IPS DF 6.9 (cell line): ENCODE data around the gene KRTAP5-6.

Experiments used
- DNase-seq: peaks from one replicate; pipeline ENCODE4 v3.0.0-alpha.2; 2013; ENCODE audit warnings: low read depth, low spot score
- H3K27ac ChIP-seq: one replicate; pipeline ENCODE4 v1.5.1; 2013; ENCODE audit warnings: low read length, control low read depth
- H3K27me3 ChIP-seq: 2 replicates; pipeline ENCODE4 v1.6.1; 2013; ENCODE audit warnings: mild to moderate bottlenecking, low read length; ENCODE audit not compliant: control insufficient read depth, insufficient read depth
- H3K36me3 ChIP-seq: 2 replicates; pipeline ENCODE4 v1.6.1; 2013; ENCODE audit warnings: low read length; ENCODE audit not compliant: control insufficient read depth, insufficient read depth
- H3K4me1 ChIP-seq: 2 replicates; pipeline ENCODE4 v1.6.1; 2013; ENCODE audit warnings: low read length; ENCODE audit not compliant: control insufficient read depth, insufficient read depth
- H3K4me3 ChIP-seq: 2 replicates; pipeline ENCODE4 v1.5.1; 2013; ENCODE audit warnings: mild to moderate bottlenecking, low read length
- H3K9me3 ChIP-seq: 2 replicates; pipeline ENCODE4 v1.6.1; 2013; ENCODE audit warnings: low read length, inconsistent platforms; ENCODE audit not compliant: control insufficient read depth, insufficient read depth
- WGBS: extraction: QIAGEN DNeasy Blood & Tissue Kit; methylation state at CpG from one replicate; pipeline ENCODE4 v1.1.7; 2013; ENCODE audit warnings: mixed read lengths, missing lambda C conversion rate; ENCODE audit not compliant: insufficient read length, insufficient coverage; 5-methylcytosine and 5-hydroxymethylcytosine counted together

The KRTAP5-6 gene

DNA sequence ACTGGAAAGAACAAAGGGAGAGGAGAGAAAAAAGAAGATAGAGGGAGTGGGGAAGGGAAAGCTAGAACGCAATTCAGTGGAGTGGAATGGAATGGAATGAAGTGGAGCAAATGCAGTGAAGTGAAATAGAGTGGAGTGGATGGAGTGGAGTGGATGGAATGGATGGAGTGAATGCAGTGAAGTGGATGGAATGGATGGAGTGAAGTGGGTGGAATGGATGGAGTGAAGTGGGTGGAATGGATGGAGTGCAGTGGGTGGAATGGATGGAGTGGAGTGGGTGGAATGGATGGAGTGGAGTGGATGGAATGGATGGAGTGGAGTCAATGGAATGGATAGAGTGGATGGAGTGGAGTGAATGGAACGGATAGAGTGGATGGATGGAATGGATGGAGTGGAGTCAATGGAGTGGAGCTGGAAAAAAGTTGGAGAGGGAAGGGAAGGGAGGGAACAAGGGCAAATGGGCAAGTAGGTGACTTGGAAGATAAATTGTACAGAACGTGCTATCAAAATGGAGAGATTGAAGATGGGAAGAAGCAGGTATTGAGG is 39.5 kb downstream of the KRTAP5-6 start:
- no peaks in the 10 kb centered on the region for H3K4me1 ChIP-seq
- DNase-seq = no peak
- H3K36me3 ChIP-seq = no peaks in the 10 kb centered on the region
- no peak overlapping the region for H3K27ac ChIP-seq
- no peaks in the 10 kb centered on the region for H3K9me3 ChIP-seq
- H3K27me3 ChIP-seq = 0 out of 2 replicates have a peak, but pooled peaks cover 1% of the 10 kb centered on the region
- WGBS = no CpG with 5 or more reads among the region's 3 CpGs
- H3K4me3 ChIP-seq = no peak overlapping the region

DNA sequence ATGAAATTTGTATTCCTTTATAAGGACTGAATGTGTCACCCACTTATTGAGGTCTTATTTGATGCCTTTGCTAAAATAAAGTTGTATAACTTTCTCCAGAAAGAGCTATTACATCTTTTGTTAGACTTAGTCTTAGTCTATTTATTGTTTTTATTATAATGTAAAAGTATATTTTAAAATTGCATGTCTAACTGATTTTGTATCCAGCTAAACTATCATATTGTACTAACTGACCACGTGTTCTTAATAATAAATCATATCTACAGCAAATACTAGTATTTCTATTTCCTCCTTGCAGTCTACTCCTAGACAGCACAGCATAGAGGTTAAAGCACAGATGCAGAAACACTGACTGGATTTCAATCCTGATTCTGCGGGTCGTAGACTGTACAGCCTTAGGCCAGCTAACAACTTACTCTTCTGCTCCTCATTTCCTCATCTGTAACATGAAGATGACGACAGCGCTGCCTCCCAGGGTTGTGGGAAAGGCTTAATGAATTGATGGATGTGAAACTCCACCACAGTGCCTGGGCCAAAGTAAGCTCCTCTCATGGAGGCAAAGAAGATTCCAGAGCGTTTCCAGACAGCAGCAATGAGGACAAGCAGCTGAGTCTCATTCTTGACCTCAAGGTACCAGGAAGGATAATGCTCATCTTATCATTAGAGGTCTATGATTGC is 40.2 kb downstream of the KRTAP5-6 start:
- Histone ChIP-seq H3K27me3 (0 out of 2 replicates have a peak, but pooled peaks cover 1% of the 10 kb centered on the region), H3K36me3 (no peaks in the 10 kb centered on the region), H3K27ac (no peak overlapping the region), H3K9me3 (no peaks in the 10 kb centered on the region), H3K4me1 (no peaks in the 10 kb centered on the region), H3K4me3 (no peak overlapping the region)
- WGBS = no CpG with 5 or more reads among the region's 6 CpGs
- no peak for DNase-seq

- Histone ChIP-seq H3K27me3 (0 out of 2 replicates have a peak, but pooled peaks cover 1% of the 10 kb centered on the region), H3K9me3 (no peaks in the 10 kb centered on the region), H3K4me1 (no peaks in the 10 kb centered on the region), H3K36me3 (no peaks in the 10 kb centered on the region), H3K27ac (no peak overlapping the region), H3K4me3 (no peak overlapping the region)
- no CpG with 5 or more reads among the region's 10 CpGs for WGBS
- DNase-seq = no peak
Observed at GRCh38 chr11:1738380-1738779, 41.4 kb downstream of the KRTAP5-6 start.

- no peaks in the 10 kb centered on the region for H3K9me3 ChIP-seq
- H3K4me1 ChIP-seq = no peaks in the 10 kb centered on the region
- H3K4me3 ChIP-seq = no peak overlapping the region
- DNase-seq = no peak
- no CpG with 5 or more reads among the region's 8 CpGs for WGBS
- no peaks in the 10 kb centered on the region for H3K36me3 ChIP-seq
- 0 out of 2 replicates have a peak, but pooled peaks cover 1% of the 10 kb centered on the region for H3K27me3 ChIP-seq
- no peak overlapping the region for H3K27ac ChIP-seq
Observed at GRCh38 chr11:1739576-1739975, 42.6 kb downstream of the KRTAP5-6 start.

DNA sequence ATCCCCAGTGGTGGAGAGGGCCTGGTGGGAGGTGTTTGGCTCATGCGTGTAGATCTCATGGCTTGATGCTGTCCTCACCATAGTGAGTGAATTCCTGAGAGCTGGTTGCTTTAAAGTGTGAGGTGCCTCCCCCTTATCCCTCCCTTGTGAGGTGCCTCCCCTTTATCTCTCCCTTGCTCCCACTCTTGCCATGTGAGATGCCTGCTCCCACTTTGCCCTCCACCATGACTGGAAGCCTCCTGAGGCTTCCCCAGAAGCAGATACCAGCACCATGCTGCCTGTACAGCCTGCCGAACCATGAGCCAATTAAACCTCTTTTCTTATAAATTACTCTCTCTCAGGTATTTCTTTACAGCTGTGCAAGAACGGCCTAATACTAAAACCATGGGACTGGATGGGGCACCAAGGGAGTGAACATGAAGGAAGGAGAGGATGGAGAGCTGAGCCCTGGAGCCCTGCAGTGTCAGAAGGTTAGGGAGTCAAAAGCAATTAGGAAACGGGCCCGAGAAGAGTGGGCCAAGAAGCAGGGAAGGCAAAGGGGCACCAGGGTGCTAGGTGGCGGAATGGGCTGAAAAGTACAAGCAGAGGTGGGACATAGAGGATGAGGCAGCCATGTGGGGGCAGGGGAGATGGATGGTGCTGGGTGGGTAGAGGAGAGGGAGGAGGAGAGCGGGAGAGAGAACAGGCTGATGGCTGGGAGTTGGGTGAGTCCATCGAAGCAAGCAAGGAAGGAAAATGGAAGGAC is 44.0 kb downstream of the KRTAP5-6 start:
- H3K4me1 ChIP-seq = no peaks in the 10 kb centered on the region
- no peaks in the 10 kb centered on the region for H3K9me3 ChIP-seq
- no peak for DNase-seq
- H3K4me3 ChIP-seq = no peak overlapping the region
- WGBS = no CpG with 5 or more reads among the region's 8 CpGs
- 0 out of 2 replicates have a peak, but pooled peaks cover 1% of the 10 kb centered on the region for H3K27me3 ChIP-seq
- no peaks in the 10 kb centered on the region for H3K36me3 ChIP-seq
- no peak overlapping the region for H3K27ac ChIP-seq

DNA sequence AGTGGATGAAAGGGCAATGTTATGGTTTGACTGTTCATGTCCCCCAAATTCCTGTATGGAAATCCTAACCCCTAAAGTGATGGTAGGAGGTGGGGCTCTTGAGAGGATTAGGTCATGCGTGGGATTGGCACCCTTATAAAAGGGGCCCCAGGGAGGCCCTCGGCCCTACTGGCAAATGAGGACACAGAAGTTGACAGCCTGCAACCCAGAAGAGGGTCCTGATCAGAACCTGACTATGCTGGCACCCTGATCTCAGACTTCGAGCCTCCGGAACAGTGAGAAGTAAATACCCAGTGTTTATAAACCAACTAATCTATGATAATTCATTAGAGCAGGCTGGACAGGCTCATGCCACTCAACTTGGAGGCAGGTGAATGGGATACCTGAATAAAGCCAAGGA is 44.7 kb downstream of the KRTAP5-6 start:
- Histone ChIP-seq H3K27ac (no peak overlapping the region), H3K9me3 (no peaks in the 10 kb centered on the region), H3K27me3 (0 out of 2 replicates have a peak, but pooled peaks cover 1% of the 10 kb centered on the region), H3K4me3 (no peak overlapping the region), H3K4me1 (no peaks in the 10 kb centered on the region), H3K36me3 (no peaks in the 10 kb centered on the region)
- WGBS = no CpG with 5 or more reads among the region's 4 CpGs
- DNase-seq = no peak

GRCh38 chr11:1742371-1742770 is 45.4 kb downstream of the KRTAP5-6 start:
- Histone ChIP-seq H3K27ac (no peak overlapping the region), H3K27me3 (0 out of 2 replicates have a peak, but pooled peaks cover 1% of the 10 kb centered on the region), H3K4me1 (no peaks in the 10 kb centered on the region), H3K9me3 (no peaks in the 10 kb centered on the region), H3K36me3 (no peaks in the 10 kb centered on the region), H3K4me3 (no peak overlapping the region)
- WGBS = 100% methylated on average over 2 of the region's 4 CpGs
- DNase-seq = no peak

GRCh38 chr11:1742869-1743584 is 46.0 kb downstream of the KRTAP5-6 start:
- DNase-seq = no peak
- H3K36me3 ChIP-seq = no peaks in the 10 kb centered on the region
- H3K4me3 ChIP-seq = no peak overlapping the region
- no peak overlapping the region for H3K27ac ChIP-seq
- WGBS = 100% methylated on average over 2 of the region's 3 CpGs
- H3K27me3 ChIP-seq = peaks cover 2% of the 10 kb centered on the region; the same call in 1 of the 2 replicates
- H3K4me1 ChIP-seq = no peaks in the 10 kb centered on the region
- no peaks in the 10 kb centered on the region for H3K9me3 ChIP-seq

DNA sequence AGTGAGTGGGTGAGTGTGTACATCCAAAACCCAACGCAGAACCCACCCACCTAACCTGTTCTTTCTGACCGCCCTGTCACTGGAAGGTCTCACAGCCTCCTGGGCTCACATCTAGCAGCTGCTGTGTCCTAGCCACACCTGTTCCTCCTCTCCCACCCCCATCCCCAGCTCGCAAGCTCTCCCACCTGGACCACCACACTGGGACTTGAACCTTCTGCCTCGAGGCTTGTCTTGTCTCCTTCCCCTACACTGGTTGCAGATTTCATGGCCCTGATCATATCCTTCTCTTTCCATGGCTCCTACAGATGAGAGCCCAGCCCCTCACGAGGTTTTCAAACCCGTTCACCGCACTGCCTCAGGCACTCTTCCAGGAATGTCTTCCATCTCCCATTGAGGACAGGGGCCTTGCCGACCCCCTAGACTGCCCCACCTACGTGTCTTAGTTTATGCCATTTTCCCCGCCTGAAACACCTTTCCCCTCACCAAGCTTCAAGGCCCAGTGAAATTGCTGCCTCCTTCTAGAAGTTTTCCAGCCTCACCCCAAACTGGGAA is 46.7 kb downstream of the KRTAP5-6 start:
- no peak for DNase-seq
- H3K27ac ChIP-seq = no peak overlapping the region
- H3K9me3 ChIP-seq = no peaks in the 10 kb centered on the region
- no peak overlapping the region for H3K4me3 ChIP-seq
- no peaks in the 10 kb centered on the region for H3K36me3 ChIP-seq
- WGBS = no CpG with 5 or more reads among the region's 10 CpGs
- peaks cover 8% of the 10 kb centered on the region for H3K27me3 ChIP-seq
- H3K4me1 ChIP-seq = peaks cover 2% of the 10 kb centered on the region; the same call in 1 of the 2 replicates
